Measurements from ENCODE around the gene KRTAP10-1.
"Not testable (repeated sequence)": the region's sequence is repeated elsewhere in the genome, so short reads cannot be mapped to it uniquely, and the experiment has no call there.

Gene KRTAP10-1

GRCh38 chr21:44514746-44515358 is 25.1 kb downstream of the KRTAP10-1 start:
- DNase-seq = no peak

- no peak for DNase-seq
Measured at GRCh38 chr21:44514218-44514520, 25.8 kb downstream of the KRTAP10-1 start.

DNA sequence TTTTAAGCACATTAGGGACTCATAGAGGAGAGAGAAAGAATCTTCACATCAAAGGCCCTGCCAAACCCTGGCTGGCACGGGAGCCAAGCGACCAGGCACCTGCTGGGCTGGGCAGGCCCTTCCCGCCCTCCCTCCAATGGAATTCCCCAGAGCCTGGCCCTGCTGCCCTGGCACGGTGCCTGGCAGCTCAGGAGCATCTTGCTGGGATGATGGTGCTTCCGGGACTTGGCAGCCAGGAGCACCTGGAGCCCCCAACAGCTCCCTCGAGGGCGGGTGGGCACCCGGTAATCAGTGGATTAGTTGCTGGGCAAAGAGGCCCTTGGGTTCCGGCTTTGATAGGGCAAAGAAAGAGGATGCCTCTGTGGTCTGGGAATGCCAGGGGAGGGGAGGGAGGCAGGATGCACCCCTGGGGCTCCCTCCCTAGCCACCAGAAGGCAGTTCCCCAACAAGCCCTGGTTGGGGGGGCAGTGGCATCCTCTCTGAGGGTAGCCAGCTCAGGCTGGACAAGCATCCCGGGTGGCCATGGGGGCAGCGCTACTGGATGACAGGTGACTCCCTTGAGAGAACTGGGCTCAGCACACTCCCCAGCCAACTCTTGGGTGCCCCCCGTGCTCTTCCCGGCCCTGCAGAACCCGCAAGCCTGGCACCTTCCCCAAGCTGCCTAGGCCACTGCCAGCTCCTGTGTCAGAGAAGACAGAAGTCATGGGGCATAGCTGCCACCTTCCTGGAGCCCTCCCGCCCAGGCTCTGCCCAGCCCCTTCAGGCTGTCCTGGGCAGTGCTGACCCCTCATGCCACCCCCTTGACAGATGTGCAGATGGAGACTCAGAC is 26.4 kb downstream of the KRTAP10-1 start:
- DNase-seq = peak; percentile 89

GRCh38 chr21:44512496-44513388 is 27.3 kb downstream of the KRTAP10-1 start:
- no peak for DNase-seq

- DNase-seq = no peak
Measured at GRCh38 chr21:44511938-44512275, 28.1 kb downstream of the KRTAP10-1 start.

DNA sequence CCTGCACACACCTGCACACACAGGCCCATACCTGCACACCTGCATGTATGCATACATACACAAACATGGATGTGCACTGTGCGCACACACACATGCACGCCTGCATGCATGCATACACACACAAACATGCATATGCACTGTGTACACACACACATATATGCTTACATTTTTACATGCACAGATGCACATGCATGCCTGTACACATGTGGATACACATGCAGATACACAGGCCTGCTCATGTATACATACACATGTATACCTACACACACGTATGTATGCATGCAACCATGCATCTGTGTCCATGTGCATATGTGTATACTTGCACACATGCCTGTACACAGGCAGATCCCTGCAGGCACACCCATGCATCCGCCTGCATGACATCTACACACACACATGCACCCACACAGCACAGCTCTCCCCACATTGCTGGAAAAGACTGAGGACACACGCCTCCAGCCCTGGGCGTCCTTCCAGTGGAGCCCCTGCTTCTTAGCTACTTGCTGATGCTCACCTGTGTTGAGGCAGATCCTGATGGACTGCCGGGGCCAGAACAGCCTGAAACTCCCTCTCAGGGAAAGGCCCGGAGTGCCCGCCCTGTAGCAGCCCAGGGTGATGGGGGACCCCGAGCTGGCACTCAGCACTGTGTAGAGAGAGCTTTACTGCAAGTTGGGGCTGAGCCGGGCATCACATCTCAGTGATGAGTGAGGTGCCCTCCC is 28.6 kb downstream of the KRTAP10-1 start:
- DNase-seq = no peak

DNA sequence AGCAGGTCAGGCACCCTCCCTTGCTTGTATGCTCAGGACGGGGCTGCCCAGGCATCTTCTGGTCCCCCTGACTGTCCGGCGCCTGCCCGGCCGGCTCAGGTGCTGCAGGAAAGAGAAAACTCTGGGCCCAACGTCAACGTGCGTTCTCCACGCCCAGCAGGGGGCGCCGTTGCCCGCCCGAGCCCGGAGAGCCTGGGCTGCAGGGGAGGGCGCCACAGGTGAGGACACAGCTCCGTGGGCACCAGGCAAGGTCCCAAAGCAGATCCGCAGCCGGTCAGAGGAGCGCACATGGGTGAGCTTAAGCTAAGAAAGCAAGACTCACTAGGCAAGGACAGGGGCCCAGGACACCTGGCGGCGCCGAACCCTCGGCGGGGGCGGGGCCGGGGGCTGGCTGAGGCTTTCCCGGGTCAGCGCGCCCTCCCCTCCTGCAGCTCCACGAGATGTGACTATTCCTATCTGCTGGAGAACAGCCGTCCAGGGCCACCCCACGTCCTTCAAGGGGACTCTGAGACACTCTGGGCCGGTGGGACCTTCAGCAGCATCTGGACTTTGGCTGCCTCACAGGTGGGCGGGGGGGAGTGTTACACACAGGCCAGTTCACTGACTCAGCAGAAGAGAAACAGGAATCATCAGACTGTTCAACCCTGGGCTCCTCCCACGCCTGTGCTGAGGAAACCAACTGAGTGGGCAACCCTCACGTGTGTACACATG is 29.3 kb downstream of the KRTAP10-1 start:
- DNase-seq = peak; percentile 18

GRCh38 chr21:44510109-44510507 is 29.9 kb downstream of the KRTAP10-1 start:
- DNase-seq = no peak

- DNase-seq = peak; percentile 96
Measured at GRCh38 chr21:44509539-44509938, 30.5 kb downstream of the KRTAP10-1 start.

- no peak for DNase-seq
Measured at GRCh38 chr21:44508711-44509445, 31.1 kb downstream of the KRTAP10-1 start.

DNA sequence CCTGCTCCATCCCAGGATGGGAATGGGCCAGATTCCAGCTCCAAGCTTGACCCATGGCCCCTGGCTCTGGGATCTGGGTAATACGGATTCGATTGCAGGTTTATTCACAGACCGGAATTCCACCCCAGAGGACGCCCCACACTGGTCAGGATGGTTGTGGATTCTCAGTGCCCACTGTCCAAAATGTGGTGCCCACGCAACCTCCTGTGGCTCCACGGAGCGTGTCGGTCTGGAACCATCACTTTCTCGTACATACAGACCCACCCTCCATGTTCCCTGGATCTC is 31.6 kb downstream of the KRTAP10-1 start:
- no peak for DNase-seq

GRCh38 chr21:44507673-44508425 is 32.1 kb downstream of the KRTAP10-1 start:
- DNase-seq = no peak

DNA sequence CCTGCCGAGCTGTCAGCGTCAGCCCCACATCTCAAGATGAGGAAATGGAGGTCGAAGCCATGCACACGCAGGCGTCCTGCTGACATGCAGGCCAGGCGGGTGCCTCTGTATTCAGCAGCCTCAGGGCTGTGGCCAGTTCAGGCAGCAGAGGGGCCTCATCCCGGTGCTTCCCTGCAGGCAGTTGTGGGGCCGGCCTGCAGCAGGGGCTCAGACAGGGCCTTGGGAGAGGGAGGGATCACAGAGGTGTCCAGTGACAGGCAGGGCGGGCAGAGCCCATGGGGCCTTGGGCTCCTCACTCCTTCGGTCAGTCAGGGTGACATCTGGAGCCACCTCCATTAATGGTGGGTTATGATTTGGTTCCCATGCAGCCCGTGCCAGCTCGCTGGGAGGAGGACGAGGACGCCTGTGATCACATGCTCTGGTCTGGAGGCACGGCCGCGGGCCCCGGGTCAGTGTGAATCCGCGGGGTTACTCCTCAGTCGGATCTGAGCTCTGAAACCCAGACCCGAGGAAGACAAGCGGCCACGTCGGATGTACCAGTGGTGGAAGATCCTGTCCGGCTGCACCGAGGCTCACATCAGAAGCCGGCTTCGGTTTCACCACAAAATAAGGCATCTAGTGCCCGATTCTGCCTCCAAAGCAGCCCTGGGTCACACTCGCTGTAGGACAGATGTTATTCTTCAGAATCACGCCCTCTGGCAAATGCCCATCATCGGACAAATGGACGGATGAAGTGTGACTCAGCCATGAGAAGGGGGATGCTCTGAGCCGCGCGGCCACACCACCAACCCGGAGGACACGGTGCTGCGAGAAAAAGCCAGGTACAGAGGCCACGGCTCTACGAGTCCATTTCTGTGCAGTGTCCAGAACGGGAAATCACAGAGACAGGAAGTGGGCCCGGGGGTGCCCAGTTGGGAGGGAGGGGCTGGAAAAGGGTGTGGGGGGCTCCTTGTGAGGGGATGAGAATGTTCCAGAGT is 33.4 kb downstream of the KRTAP10-1 start:
- DNase-seq = no peak

DNA sequence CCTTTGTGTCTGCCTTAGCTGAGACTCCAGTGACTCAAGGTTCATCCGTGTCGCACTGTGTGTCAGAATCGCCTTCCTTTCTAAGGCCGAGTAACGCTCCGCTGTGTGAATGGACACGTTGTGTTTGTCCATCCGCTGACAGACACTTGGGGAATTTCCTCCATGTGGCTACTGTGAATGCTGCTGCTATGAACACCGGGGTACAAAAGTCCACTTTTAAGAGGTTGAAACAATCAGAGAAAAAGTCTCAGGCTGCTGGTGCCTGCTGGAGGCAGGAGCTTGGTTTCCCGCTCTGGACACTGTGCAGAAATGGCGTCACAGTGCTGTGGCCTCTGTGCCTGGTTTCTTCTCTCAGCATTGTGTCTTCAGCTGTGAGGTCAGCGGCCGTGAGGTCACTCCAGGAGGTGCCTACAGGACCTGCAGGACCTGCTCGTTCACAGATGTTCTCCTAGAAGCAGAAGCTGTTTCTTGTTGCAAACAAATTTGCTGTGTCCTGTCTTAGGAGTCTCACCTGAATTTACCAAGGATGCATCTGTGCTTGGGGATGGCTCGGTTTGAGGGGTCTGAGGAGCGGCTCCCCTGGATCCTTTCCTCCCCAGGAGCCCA is 34.2 kb downstream of the KRTAP10-1 start:
- no peak for DNase-seq

DNA sequence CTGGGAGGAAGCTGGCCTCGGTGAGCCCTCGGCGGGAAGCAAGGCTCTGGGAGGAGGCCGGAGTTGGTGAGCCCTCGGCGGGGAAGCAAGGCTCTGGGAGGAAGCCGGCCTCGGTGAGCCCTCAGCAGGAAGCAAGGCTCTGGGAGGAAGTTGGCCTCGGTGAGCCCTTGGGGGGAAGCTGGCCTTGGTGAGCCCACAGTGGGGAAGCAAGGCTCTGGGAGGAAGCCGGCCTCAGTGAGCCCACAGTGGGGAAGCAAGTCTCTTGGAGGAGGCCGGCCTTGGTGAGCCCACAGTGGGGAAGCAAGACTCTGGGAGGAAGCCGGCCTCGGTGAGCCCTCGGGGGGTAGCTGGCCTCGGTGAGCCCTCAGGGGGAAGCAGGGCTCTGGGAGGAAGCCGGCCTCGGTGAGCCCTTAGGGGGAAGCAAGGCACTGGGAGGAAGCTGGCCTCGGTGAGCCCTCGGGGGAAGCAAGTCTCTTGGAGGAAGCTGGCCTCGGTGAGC is 36.0 kb downstream of the KRTAP10-1 start:
- no peak for DNase-seq

- DNase-seq = not testable (repeated sequence)
Measured at GRCh38 chr21:44503006-44503889, 36.7 kb downstream of the KRTAP10-1 start.

- no peak for DNase-seq
Measured at GRCh38 chr21:44502171-44502958, 37.6 kb downstream of the KRTAP10-1 start.

Data from NCI-H2029 (cell line).